B cell (primary cell): ENCODE measurements around the gene CYTH4.

Experiments
- EZH2 ChIP-seq: IDR thresholded peaks from 2 replicates; pipeline ENCODE4 v1.6.1; 2012; ENCODE audit warnings: borderline replicate concordance, low read depth, mild to moderate bottlenecking, moderate library complexity, low read length; ENCODE audit not compliant: insufficient read depth, poor library complexity, severe bottlenecking
- TF ChIP-seq, protein P1 (sequence below): fragments of 200-600 bp; IDR thresholded peaks from one replicate; pipeline ENCODE4 v1.8.0; 2022; ENCODE audit warnings: antibody characterized with exemption, mild to moderate bottlenecking

DNA sequence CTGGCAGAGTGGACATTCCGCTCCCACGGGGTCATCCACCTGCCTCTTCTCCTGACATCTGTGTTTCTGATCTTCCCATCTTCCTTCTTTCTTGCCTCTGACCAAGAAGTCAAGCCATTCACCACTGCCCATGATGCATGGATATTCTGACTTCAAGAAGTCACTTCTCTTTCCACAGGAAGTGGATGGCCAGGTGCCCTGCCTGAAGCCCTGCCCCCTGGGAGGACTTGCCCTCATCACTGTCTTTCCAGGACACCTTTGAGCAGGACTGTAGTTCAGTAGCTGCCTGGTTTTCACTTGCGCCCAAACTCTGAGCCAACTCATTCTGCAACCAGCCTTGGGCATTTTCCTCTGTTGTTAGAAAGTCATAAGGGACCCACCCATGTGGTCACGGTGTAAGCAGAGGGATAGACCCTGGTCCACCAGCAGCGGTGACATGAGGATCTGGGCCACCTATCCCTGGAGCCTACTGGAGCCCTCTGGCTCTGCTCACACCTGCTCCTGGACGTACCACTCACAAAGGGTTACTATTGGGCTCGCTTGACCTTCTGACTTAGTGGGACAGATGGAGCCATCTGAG lies 6.9 kb downstream of the CYTH4 start:
- TF ChIP-seq, protein P1, sequence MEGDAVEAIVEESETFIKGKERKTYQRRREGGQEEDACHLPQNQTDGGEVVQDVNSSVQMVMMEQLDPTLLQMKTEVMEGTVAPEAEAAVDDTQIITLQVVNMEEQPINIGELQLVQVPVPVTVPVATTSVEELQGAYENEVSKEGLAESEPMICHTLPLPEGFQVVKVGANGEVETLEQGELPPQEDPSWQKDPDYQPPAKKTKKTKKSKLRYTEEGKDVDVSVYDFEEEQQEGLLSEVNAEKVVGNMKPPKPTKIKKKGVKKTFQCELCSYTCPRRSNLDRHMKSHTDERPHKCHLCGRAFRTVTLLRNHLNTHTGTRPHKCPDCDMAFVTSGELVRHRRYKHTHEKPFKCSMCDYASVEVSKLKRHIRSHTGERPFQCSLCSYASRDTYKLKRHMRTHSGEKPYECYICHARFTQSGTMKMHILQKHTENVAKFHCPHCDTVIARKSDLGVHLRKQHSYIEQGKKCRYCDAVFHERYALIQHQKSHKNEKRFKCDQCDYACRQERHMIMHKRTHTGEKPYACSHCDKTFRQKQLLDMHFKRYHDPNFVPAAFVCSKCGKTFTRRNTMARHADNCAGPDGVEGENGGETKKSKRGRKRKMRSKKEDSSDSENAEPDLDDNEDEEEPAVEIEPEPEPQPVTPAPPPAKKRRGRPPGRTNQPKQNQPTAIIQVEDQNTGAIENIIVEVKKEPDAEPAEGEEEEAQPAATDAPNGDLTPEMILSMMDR, result no peak
- no peak for TF ChIP-seq EZH2
